PC-3 (cell line): ENCODE results near the gene USP32. TPM values are rescaled to one million over a fixed set of nuclear protein-coding genes. Genes with fewer than 3 reads are reported as not detected.
"Not testable (repeated sequence)": the region's sequence is repeated elsewhere in the genome, so short reads cannot be mapped to it uniquely, and the experiment has no call there.

ENCODE experiments used
- ATAC-seq: fragments of 200-7000 bp; cut with Tn5 transposase; 2 replicates; pipeline ENCODE4 v1.9.1; 2020; ENCODE audit warnings: mild to moderate bottlenecking, moderate library complexity
- BruUV-seq: library from RNA; stranded (reverse); fragments of 400-500 nt; replicated peaks from 2 replicates; lab custom pipeline; 2021; lab: Mats Ljungman, UMichigan
- CTCF ChIA-PET: fragments of 300-600 bp; sonication (Branson Sonifier 250); formaldehyde crosslinking; loops from one replicate; lab custom pipeline; 2022; ENCODE audit warnings: antibody characterized with exemption; lab: Charles Lee
- POLR2A ChIA-PET: fragments of 300-600 bp; sonication (Branson Sonifier 250); formaldehyde crosslinking; loops from one replicate; lab custom pipeline; 2022; ENCODE audit warnings: antibody characterized with exemption; ENCODE audit not compliant: unreplicated experiment; lab: Charles Lee
- DNase-seq: peaks from one replicate; pipeline ENCODE4 v3.0.0-alpha.2; 2015
- H2AFZ ChIP-seq: fragments of 300-600 bp; sonication (generic); 2 replicates; pipeline ENCODE4 v1.6.0; 2016; ENCODE audit warnings: antibody characterized with exemption, low read length
- H3F3A ChIP-seq: fragments of 300-600 bp; sonication (generic); one replicate; pipeline ENCODE4 v1.6.0; 2017; ENCODE audit warnings: antibody characterized with exemption, low read length, control low read depth, mild to moderate bottlenecking; ENCODE audit not compliant: unreplicated experiment
- H3K27ac ChIP-seq: fragments of 300-600 bp; sonication (generic); 2 replicates; pipeline ENCODE4 v1.5.1; 2016; ENCODE audit warnings: mild to moderate bottlenecking, low read length
- H3K27me3 ChIP-seq: fragments of 300-600 bp; sonication (generic); 2 replicates; pipeline ENCODE4 v1.6.1; 2016; ENCODE audit warnings: low read length, mixed read lengths
- H3K36me3 ChIP-seq: fragments of 300-600 bp; sonication (generic); 2 replicates; pipeline ENCODE4 v1.6.1; 2016; ENCODE audit warnings: low read depth, mixed run types, low read length, mixed read lengths
- H3K4me1 ChIP-seq: fragments of 300-600 bp; sonication (generic); 2 replicates; pipeline ENCODE4 v1.5.1; 2016; ENCODE audit warnings: low read length; ENCODE audit not compliant: insufficient read depth
- H3K4me2 ChIP-seq: fragments of 300-600 bp; sonication (generic); 2 replicates; pipeline ENCODE4 v1.6.0; 2016; ENCODE audit warnings: low read length
- H3K4me3 ChIP-seq: fragments of 300-600 bp; sonication (generic); 2 replicates; pipeline ENCODE4 v1.5.1; 2016; ENCODE audit warnings: mild to moderate bottlenecking, low read length, mixed read lengths
- H3K79me2 ChIP-seq: fragments of 300-600 bp; sonication (generic); 2 replicates; pipeline ENCODE4 v1.6.1; 2017; ENCODE audit warnings: low read length, mixed read lengths
- H3K9ac ChIP-seq: fragments of 300-600 bp; sonication (generic); 2 replicates; pipeline ENCODE4 v1.6.0; 2016; ENCODE audit warnings: mild to moderate bottlenecking, low read length
- H3K9me2 ChIP-seq: fragments of 300-600 bp; sonication (generic); replicated peaks from 2 replicates; pipeline ENCODE4 v1.6.1; 2016; ENCODE audit warnings: mixed run types, low read length, mixed read lengths
- H3K9me3 ChIP-seq: fragments of 300-600 bp; sonication (generic); 2 replicates; pipeline ENCODE4 v1.6.1; 2016; ENCODE audit warnings: low read length, mixed read lengths
- H4K20me1 ChIP-seq: fragments of 300-600 bp; sonication (generic); 2 replicates; pipeline ENCODE4 v1.6.1; 2016; ENCODE audit warnings: low read length, mixed read lengths
- EZH2 ChIP-seq: fragments of 300-600 bp; sonication (generic); IDR thresholded peaks from one replicate; pipeline ENCODE4 v1.6.1; 2017; ENCODE audit warnings: antibody characterized with exemption, mild to moderate bottlenecking, low read length; ENCODE audit not compliant: unreplicated experiment
- EZH2phosphoT487 ChIP-seq: fragments of 300-600 bp; sonication (generic); IDR thresholded peaks from 2 replicates; pipeline ENCODE4 v1.6.1; 2018; ENCODE audit warnings: mild to moderate bottlenecking, antibody characterized with exemption, low read length, borderline replicate concordance
- intact Hi-C: fragments of 100-400 bp; cut with micrococcal nuclease; formaldehyde crosslinking; loops from 2 replicates; pipeline ENCODE4 v1.9.0; 2023
- total RNA-seq: library from RNA; depleted of rRNA; stranded (reverse); fragments of >200 nt; gene quantifications from 2 replicates; pipeline ENCODE4 v1.2.3, GENCODE V29; 2014
- TF ChIP-seq, protein P1 (sequence below): fragments of 300-600 bp; sonication (generic); conservative IDR thresholded peaks from 2 replicates; pipeline ENCODE4 v1.5.1; 2017; ENCODE audit warnings: antibody characterized with exemption, low read depth, mild to moderate bottlenecking, low read length

USP32 gene
- total RNA-seq, 1 experiment from 2014 or later, result 34.1 TPM

GRCh38 chr17:60419003-60419402 lies 27.1 kb upstream of the USP32 start:
- H3K4me1 ChIP-seq, H3F3A ChIP-seq, H3K9ac ChIP-seq, intact Hi-C loops, H3K27me3 ChIP-seq, H3K9me3 ChIP-seq, H3K79me2 ChIP-seq, H3K27ac ChIP-seq, CTCF ChIA-PET, H3K36me3 ChIP-seq, ATAC-seq, BruUV-seq, DNase-seq, H3K4me2 ChIP-seq, H3K4me3 ChIP-seq, H2AFZ ChIP-seq, POLR2A ChIA-PET, H4K20me1 ChIP-seq, H3K9me2 ChIP-seq: not testable (repeated sequence)

- no TSS peak for BruUV-seq
- no peak overlapping the region for H3K27ac ChIP-seq
- no peaks in the 10 kb centered on the region for H4K20me1 ChIP-seq
- no peak for ATAC-seq
- H3K4me1 ChIP-seq, result no peaks in the 10 kb centered on the region
- no peaks in the 10 kb centered on the region for H3F3A ChIP-seq
- no peaks in the 10 kb centered on the region for H3K9me3 ChIP-seq
- TF ChIP-seq, protein P1, sequence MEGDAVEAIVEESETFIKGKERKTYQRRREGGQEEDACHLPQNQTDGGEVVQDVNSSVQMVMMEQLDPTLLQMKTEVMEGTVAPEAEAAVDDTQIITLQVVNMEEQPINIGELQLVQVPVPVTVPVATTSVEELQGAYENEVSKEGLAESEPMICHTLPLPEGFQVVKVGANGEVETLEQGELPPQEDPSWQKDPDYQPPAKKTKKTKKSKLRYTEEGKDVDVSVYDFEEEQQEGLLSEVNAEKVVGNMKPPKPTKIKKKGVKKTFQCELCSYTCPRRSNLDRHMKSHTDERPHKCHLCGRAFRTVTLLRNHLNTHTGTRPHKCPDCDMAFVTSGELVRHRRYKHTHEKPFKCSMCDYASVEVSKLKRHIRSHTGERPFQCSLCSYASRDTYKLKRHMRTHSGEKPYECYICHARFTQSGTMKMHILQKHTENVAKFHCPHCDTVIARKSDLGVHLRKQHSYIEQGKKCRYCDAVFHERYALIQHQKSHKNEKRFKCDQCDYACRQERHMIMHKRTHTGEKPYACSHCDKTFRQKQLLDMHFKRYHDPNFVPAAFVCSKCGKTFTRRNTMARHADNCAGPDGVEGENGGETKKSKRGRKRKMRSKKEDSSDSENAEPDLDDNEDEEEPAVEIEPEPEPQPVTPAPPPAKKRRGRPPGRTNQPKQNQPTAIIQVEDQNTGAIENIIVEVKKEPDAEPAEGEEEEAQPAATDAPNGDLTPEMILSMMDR, result no peak
- TF ChIP-seq EZH2, result no peak
- no peak for TF ChIP-seq EZH2phosphoT487
- H3K79me2 ChIP-seq, result no peaks in the 10 kb centered on the region
- H3K9ac ChIP-seq, result no peak overlapping the region
- H3K4me3 ChIP-seq, result no peak overlapping the region
- ChIA-PET CTCF (no interaction called here), POLR2A (no interaction called here)
- intact Hi-C loops, result no loop called here
- H3K27me3 ChIP-seq, result no peaks in the 10 kb centered on the region
- H3K36me3 ChIP-seq, result no peaks in the 10 kb centered on the region
- no peaks in the 10 kb centered on the region for H3K9me2 ChIP-seq
- no peak for DNase-seq
- H2AFZ ChIP-seq, result no peak overlapping the region
- H3K4me2 ChIP-seq, result no peak overlapping the region
These were observed 24.5 kb upstream of the USP32 start for GRCh38 chr17:60416368-60416925.

- Histone ChIP-seq H3K9ac (no peak overlapping the region), H2AFZ (no peak overlapping the region), H3F3A (no peaks in the 10 kb centered on the region), H3K4me1 (no peaks in the 10 kb centered on the region), H3K4me3 (no peak overlapping the region), H3K27me3 (no peaks in the 10 kb centered on the region), H3K9me3 (0 out of 2 replicates have a peak, but pooled peaks cover under 1% of the 10 kb centered on the region), H4K20me1 (no peaks in the 10 kb centered on the region), H3K79me2 (no peaks in the 10 kb centered on the region), H3K9me2 (no peaks in the 10 kb centered on the region), H3K36me3 (no peaks in the 10 kb centered on the region), H3K4me2 (no peak overlapping the region), H3K27ac (no peak overlapping the region)
- ChIA-PET CTCF (no interaction called here), POLR2A (no interaction called here)
- no TSS peak for BruUV-seq
- DNase-seq (no peak), ATAC-seq (no peak)
- no peak for TF ChIP-seq EZH2phosphoT487
- intact Hi-C loops, result no loop called here
These were observed 23.2 kb upstream of the USP32 start for GRCh38 chr17:60415146-60415545.

GRCh38 chr17:60412701-60413100 lies 20.8 kb upstream of the USP32 start:
- Histone ChIP-seq H3K9ac (no peak overlapping the region), H3K27me3 (no peaks in the 10 kb centered on the region), H3K9me3 (0 out of 2 replicates have a peak, but pooled peaks cover 4% of the 10 kb centered on the region), H3K4me3 (no peak overlapping the region), H3K9me2 (no peaks in the 10 kb centered on the region), H3K27ac (no peak overlapping the region), H3K4me1 (no peaks in the 10 kb centered on the region), H4K20me1 (no peaks in the 10 kb centered on the region), H3K4me2 (no peak overlapping the region), H3K79me2 (no peaks in the 10 kb centered on the region), H3F3A (no peaks in the 10 kb centered on the region), H2AFZ (no peak overlapping the region), H3K36me3 (no peaks in the 10 kb centered on the region)
- TF ChIP-seq EZH2, result no peak
- TF ChIP-seq EZH2phosphoT487, result no peak
- TF ChIP-seq, protein P1, result no peak
- ChIA-PET POLR2A (no interaction called here), CTCF (no interaction called here)
- DNase-seq (no peak), ATAC-seq (no peak)
- no TSS peak for BruUV-seq
- intact Hi-C loops, result no loop called here
